Right lobe of liver (tissue), 6 donors: ENCODE measurements around the gene ZNF341. TPM values are rescaled to one million over a fixed set of nuclear protein-coding genes. Genes with fewer than 3 reads are reported as not detected.
"Not testable (repeated sequence)": the region's sequence is repeated elsewhere in the genome, so short reads cannot be mapped to it uniquely, and the experiment has no call there.

ENCODE experiments used
- ATAC-seq, 4 donors: fragments of 200-7000 bp; cut with Tn5 transposase; one replicate each; pipeline ENCODE4 v1.9.1; 2020; ENCODE audit warnings: mild to moderate bottlenecking in 4 of 4, moderate library complexity in 4 of 4
- DNase-seq, 3 donors: peaks; one replicate each; pipeline ENCODE4 v3.0.0-alpha.2; 2020
- H3K27ac ChIP-seq, 3 donors: fragments of 200-600 bp; one replicate each; pipeline ENCODE4 v1.8.0; 2022
- H3K27me3 ChIP-seq, 2 donors: fragments of 200-600 bp; one replicate each; pipeline ENCODE4 v1.8.0; 2022
- H3K36me3 ChIP-seq, 4 donors: fragments of 200-600 bp; sonication (generic) in 1 of 4; one replicate each; pipeline versions ENCODE4 v1.5.1 to v1.8.0; 2017 to 2022; ENCODE audit warnings: control low read depth in 1 of 4
- H3K4me1 ChIP-seq, 4 donors: fragments of 200-600 bp; sonication (generic) in 1 of 4; one replicate each; pipeline versions ENCODE4 v1.5.1 to v1.8.0; 2017 to 2022; ENCODE audit warnings: control low read depth in 1 of 4
- H3K4me3 ChIP-seq, 3 donors: fragments of 200-600 bp; one replicate each; pipeline ENCODE4 v1.8.0; 2022
- H3K9me3 ChIP-seq, 4 donors: fragments of 200-600 bp; sonication (generic) in 1 of 4; one replicate each; pipeline versions ENCODE4 v1.5.1 to v1.8.0; 2017 to 2022; ENCODE audit warnings: control low read depth in 1 of 4
- POLR2A ChIP-seq: fragments of 450-650 bp; IDR thresholded peaks from one replicate; pipeline ENCODE4 v1.6.1; 2017; ENCODE audit warnings: antibody characterized with exemption, mild to moderate bottlenecking
- WGBS: methylation state at CpG from one replicate; pipeline ENCODE4 v1.1.6; 2018; ENCODE audit warnings: low coverage, low lambda C conversion rate; ENCODE audit not compliant: insufficient coverage; ENCODE audit errors: missing lambda C conversion rate; 5-methylcytosine and 5-hydroxymethylcytosine counted together
- intact Hi-C, 2 donors: fragments of 100-400 bp; cut with DNase I; formaldehyde crosslinking; loops; one replicate each; pipeline versions ENCODE4 v1.11.2 to v1.14.1; 2022
- total RNA-seq, 6 experiments: library from RNA; depleted of rRNA in 2 of 6; stranded (reverse); fragments of >200 nt in 2 of 6; fragmentation: NEBNext Ultra II Directional in 3 of 6; extraction: Animal tissue kit (Norgen Biotek cat#: 25700) in 3 of 6; gene quantifications; one replicate each; pipeline versions ENCODE4 v1.1.0 to v1.2.4, GENCODE V29; 2016 to 2023
- TF ChIP-seq, protein P1 (sequence below), 4 donors: fragments of 200-600 bp in 3 of 4; fragments of 450-650 bp in 1 of 4; IDR thresholded peaks; one replicate each; pipeline versions ENCODE4 v1.5.1 to v1.8.0; 2016 to 2022; ENCODE audit warnings: antibody characterized with exemption in 4 of 4, mild to moderate bottlenecking in 2 of 4
- donor health status: DM: no; HTN: yes; CAD: no.
- donor health status: DM: no; HTN: no; CAD: no.
- donor health status: DM: no; HTN: no; CAD: no.
- donor health status: DM: no; HTN: yes; CAD: no.
- donor health status: DM: no; HTN: yes; CAD: no.

ZNF341 gene
- total RNA-seq, 6 experiments from 2014 or later = 0.99 to 2.0 (median 1.6) TPM

DNA sequence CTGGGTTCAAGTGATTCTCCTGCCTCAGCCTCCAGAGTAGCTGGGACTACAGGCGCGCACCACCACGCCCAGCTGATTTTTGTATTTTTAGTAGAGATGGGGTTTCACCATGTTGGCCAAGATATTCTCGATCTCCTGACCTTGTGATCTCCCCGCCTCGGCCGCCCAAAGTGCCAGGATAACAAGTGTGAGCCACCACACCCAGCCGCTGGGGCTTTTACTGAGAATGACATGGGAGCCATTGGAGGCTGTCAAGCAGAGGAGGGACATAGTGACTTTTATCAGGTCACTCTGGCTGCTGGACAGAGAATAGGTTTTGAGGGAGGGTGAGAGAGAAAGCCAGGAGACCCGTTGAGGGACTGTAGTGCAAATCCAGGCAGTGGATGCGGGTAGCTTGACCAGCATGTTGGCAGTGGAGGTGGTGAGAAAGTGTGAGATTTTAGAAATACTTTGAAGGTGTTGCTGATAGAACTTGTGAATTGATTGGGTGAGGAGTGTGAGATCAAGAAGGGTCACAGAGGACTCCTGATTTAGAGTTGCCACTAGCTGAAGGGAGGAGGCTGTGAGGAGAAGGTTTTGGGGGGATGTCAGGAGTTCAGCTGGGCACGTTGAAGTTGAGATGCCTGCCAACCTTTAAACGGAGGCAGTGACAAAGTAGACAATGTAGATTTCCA, 14.7 kb downstream of the ZNF341 start:
- intact Hi-C loops = no loop called here
- Histone ChIP-seq H3K27ac (no peak overlapping the region), H3K4me3 (no peak overlapping the region), H3K9me3 (no peaks in the 10 kb centered on the region), H3K27me3 (no peaks in the 10 kb centered on the region), H3K36me3 (no peaks in the 10 kb centered on the region), H3K4me1 (no peaks in the 10 kb centered on the region)
- DNase-seq = no peak
- WGBS = 89% methylated on average over 4 of the region's 12 CpGs
- no peak for TF ChIP-seq POLR2A
- TF ChIP-seq, protein P1, sequence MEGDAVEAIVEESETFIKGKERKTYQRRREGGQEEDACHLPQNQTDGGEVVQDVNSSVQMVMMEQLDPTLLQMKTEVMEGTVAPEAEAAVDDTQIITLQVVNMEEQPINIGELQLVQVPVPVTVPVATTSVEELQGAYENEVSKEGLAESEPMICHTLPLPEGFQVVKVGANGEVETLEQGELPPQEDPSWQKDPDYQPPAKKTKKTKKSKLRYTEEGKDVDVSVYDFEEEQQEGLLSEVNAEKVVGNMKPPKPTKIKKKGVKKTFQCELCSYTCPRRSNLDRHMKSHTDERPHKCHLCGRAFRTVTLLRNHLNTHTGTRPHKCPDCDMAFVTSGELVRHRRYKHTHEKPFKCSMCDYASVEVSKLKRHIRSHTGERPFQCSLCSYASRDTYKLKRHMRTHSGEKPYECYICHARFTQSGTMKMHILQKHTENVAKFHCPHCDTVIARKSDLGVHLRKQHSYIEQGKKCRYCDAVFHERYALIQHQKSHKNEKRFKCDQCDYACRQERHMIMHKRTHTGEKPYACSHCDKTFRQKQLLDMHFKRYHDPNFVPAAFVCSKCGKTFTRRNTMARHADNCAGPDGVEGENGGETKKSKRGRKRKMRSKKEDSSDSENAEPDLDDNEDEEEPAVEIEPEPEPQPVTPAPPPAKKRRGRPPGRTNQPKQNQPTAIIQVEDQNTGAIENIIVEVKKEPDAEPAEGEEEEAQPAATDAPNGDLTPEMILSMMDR (IDR thresholded peaks at IDR 0.05) = no peak
- ATAC-seq = no peak

GRCh38 chr20:33751775-33752174, 20.0 kb downstream of the ZNF341 start:
- ATAC-seq = no peak
- no peak for DNase-seq
- peaks cover 0 to 6% (median 2%) of the 10 kb centered on the region in 4 donors for H3K36me3 ChIP-seq
- 96% methylated on average over 2 of the region's 4 CpGs for WGBS
- no peak overlapping the region for H3K27ac ChIP-seq
- intact Hi-C loops = no loop called here
- TF ChIP-seq POLR2A = no peak
- TF ChIP-seq, protein P1 (IDR thresholded peaks at IDR 0.05) = no peak
- no peaks in the 10 kb centered on the region for H3K9me3 ChIP-seq
- H3K27me3 ChIP-seq = no peaks in the 10 kb centered on the region
- no peak overlapping the region for H3K4me3 ChIP-seq
- no peaks in the 10 kb centered on the region for H3K4me1 ChIP-seq

- no peaks in the 10 kb centered on the region for H3K9me3 ChIP-seq
- TF ChIP-seq, protein P1 (IDR thresholded peaks at IDR 0.05) = no peak
- TF ChIP-seq POLR2A = no peak
- intact Hi-C loops = no loop called here
- no peak overlapping the region for H3K4me3 ChIP-seq
- H3K36me3 ChIP-seq = peaks cover 0 to 6% (median 2%) of the 10 kb centered on the region in 4 donors
- H3K27me3 ChIP-seq = no peaks in the 10 kb centered on the region
- DNase-seq (no peak), ATAC-seq (peak in 1 of 4 donors; percentile 13)
- 97% methylated on average over 6 of the region's 7 CpGs for WGBS
- no peak overlapping the region for H3K27ac ChIP-seq
- H3K4me1 ChIP-seq = no peaks in the 10 kb centered on the region
Observed at GRCh38 chr20:33753143-33753542, 21.3 kb downstream of the ZNF341 start.

- DNase-seq = no peak
- Histone ChIP-seq H3K9me3 (no peaks in the 10 kb centered on the region), H3K27ac (no peak overlapping the region), H3K4me3 (no peak overlapping the region), H3K4me1 (no peaks in the 10 kb centered on the region), H3K27me3 (no peaks in the 10 kb centered on the region), H3K36me3 (peaks cover 0 to 6% (median 2%) of the 10 kb centered on the region in 4 donors)
- no peak for TF ChIP-seq POLR2A
- TF ChIP-seq, protein P1 (IDR thresholded peaks at IDR 0.05) = no peak
- ATAC-seq = no peak
- intact Hi-C loops = no loop called here
- WGBS = 100% methylated on average over 1 of the region's 5 CpGs
Observed at GRCh38 chr20:33753763-33754162, 22.0 kb downstream of the ZNF341 start.

GRCh38 chr20:33755936-33756490, 24.2 kb downstream of the ZNF341 start:
- ATAC-seq, H3K4me3 ChIP-seq, H3K9me3 ChIP-seq, H3K36me3 ChIP-seq, H3K27ac ChIP-seq, H3K4me1 ChIP-seq, intact Hi-C loops, DNase-seq, H3K27me3 ChIP-seq: not testable (repeated sequence)
- 88% methylated on average over 10 of the region's 10 CpGs for WGBS
